Tibial artery (tissue), 4 donors: ENCODE data around the gene COL15A1.

ENCODE experiments used
- DNase-seq, 2 donors: peaks; one replicate each; pipeline ENCODE4 v3.0.0-alpha.2; 2019
- H3K27ac ChIP-seq, 2 donors: fragments of 200-600 bp; sonication (generic) in 1 of 2; 1 replicate in 1 of 2; 2 replicates in 1 of 2; pipeline ENCODE4 v1.5.1; 2018 to 2019; ENCODE audit warnings: mild to moderate bottlenecking in 1 of 2
- H3K27me3 ChIP-seq, 2 donors: fragments of 200-600 bp; sonication (generic) in 1 of 2; one replicate each; pipeline versions ENCODE4 v1.5.1 to v1.6.0; 2016 to 2019
- H3K36me3 ChIP-seq, 3 donors: fragments of 200-600 bp; sonication (generic) in 2 of 3; one replicate each; pipeline ENCODE4 v1.5.1; 2016 to 2019; ENCODE audit warnings: mild to moderate bottlenecking in 2 of 3
- H3K4me1 ChIP-seq, 4 donors: fragments of 200-600 bp; sonication (generic) in 2 of 4; 1 replicate in 3 of 4; 2 replicates in 1 of 4; pipeline ENCODE4 v1.5.1; 2016 to 2019
- H3K4me3 ChIP-seq, 2 donors: fragments of 200-600 bp; sonication (generic) in 1 of 2; 1 replicate in 1 of 2; 2 replicates in 1 of 2; pipeline ENCODE4 v1.5.1; 2018 to 2019; ENCODE audit warnings: mild to moderate bottlenecking in 2 of 2
- H3K9me3 ChIP-seq, 3 donors: fragments of 200-600 bp; sonication (generic) in 1 of 3; one replicate each; pipeline ENCODE4 v1.5.1; 2016 to 2019
- intact Hi-C: fragments of 100-400 bp; cut with DNase I; formaldehyde crosslinking; loops from one replicate; pipeline ENCODE4 v1.15.0; 2023; ENCODE audit warnings: low total_unique reads
- TF ChIP-seq, protein P1 (sequence below), 2 experiments: fragments of 200-600 bp in 1 of 2; fragments of 450-650 bp in 1 of 2; IDR thresholded peaks; one replicate each; pipeline ENCODE4 v1.5.1; 2017 to 2019; ENCODE audit warnings: antibody characterized with exemption in 2 of 2, mild to moderate bottlenecking in 1 of 2, moderate library complexity in 1 of 2

Gene COL15A1

DNA sequence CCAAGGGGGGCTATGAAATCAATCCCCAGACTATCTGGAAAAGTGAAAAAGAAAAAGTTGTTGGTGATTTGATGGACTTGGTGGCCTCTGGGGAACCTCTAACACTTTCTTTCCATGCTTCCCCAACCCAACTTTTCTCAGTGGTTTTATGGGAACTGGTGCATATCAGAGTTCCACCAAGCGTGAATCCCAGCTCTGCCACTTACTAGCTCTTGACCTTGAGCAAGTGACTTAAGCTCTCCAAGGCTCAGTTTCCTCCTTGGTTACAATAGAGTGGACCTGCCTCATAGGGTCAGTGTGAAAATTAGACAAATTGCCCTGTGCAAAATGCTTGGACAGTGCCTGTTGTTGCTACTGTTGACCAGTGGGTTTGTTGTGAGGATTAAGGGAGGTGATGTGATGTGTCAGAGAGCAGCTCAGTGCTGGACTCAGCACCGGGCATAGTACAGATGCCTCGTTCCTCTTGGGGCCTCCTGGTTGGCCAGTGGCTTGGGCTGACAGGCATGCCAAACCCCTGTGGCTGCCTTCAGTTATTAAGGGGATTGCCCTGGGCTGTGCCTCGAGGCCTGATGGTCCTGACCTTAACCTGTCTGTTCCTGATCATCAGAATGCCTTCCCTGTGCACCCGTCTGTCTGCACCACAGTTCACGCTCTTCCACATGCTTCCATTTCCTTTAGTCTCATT, 49.3 kb downstream of the COL15A1 start:
- no peaks in the 10 kb centered on the region for H3K27me3 ChIP-seq
- intact Hi-C loops: no loop called here
- H3K4me3 ChIP-seq: no peak overlapping the region
- H3K4me1 ChIP-seq: peaks cover 0 to 83% (median 70%) of the 10 kb centered on the region in 4 donors
- H3K9me3 ChIP-seq: no peaks in the 10 kb centered on the region
- no peak for DNase-seq
- peak overlapping the region; percentile 83 to 85 for H3K27ac ChIP-seq
- no peaks in the 10 kb centered on the region for H3K36me3 ChIP-seq
- TF ChIP-seq, protein P1, sequence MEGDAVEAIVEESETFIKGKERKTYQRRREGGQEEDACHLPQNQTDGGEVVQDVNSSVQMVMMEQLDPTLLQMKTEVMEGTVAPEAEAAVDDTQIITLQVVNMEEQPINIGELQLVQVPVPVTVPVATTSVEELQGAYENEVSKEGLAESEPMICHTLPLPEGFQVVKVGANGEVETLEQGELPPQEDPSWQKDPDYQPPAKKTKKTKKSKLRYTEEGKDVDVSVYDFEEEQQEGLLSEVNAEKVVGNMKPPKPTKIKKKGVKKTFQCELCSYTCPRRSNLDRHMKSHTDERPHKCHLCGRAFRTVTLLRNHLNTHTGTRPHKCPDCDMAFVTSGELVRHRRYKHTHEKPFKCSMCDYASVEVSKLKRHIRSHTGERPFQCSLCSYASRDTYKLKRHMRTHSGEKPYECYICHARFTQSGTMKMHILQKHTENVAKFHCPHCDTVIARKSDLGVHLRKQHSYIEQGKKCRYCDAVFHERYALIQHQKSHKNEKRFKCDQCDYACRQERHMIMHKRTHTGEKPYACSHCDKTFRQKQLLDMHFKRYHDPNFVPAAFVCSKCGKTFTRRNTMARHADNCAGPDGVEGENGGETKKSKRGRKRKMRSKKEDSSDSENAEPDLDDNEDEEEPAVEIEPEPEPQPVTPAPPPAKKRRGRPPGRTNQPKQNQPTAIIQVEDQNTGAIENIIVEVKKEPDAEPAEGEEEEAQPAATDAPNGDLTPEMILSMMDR (IDR thresholded peaks at IDR 0.05): no peak

DNA sequence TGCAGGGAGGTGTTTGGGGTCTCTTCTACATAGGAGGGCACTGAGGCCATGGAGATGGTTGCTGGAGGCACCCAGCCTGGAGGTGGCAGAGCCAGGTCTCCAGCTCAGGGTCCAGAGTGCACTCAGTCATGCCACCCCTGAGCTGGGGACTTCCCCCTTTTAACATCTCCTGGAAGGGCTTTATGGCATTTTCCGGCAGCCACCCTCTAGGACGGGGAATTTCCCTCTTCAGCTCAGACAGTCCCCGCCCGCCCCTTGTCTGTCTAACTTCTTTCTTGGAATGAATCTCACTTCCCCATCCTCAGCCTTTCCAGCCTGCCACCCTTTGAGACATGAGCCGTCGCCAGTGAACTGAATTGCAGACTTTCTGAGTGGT, 49.9 kb downstream of the COL15A1 start:
- peak; percentile 77 to 80 for DNase-seq
- Histone ChIP-seq H3K27ac (peak overlapping the region; percentile 83 to 85), H3K4me1 (peaks cover 0 to 83% (median 70%) of the 10 kb centered on the region in 4 donors), H3K4me3 (no peak overlapping the region), H3K27me3 (no peaks in the 10 kb centered on the region), H3K9me3 (no peaks in the 10 kb centered on the region), H3K36me3 (no peaks in the 10 kb centered on the region)
- TF ChIP-seq, protein P1 (IDR thresholded peaks at IDR 0.05): no peak
- intact Hi-C loops: no loop called here

DNA sequence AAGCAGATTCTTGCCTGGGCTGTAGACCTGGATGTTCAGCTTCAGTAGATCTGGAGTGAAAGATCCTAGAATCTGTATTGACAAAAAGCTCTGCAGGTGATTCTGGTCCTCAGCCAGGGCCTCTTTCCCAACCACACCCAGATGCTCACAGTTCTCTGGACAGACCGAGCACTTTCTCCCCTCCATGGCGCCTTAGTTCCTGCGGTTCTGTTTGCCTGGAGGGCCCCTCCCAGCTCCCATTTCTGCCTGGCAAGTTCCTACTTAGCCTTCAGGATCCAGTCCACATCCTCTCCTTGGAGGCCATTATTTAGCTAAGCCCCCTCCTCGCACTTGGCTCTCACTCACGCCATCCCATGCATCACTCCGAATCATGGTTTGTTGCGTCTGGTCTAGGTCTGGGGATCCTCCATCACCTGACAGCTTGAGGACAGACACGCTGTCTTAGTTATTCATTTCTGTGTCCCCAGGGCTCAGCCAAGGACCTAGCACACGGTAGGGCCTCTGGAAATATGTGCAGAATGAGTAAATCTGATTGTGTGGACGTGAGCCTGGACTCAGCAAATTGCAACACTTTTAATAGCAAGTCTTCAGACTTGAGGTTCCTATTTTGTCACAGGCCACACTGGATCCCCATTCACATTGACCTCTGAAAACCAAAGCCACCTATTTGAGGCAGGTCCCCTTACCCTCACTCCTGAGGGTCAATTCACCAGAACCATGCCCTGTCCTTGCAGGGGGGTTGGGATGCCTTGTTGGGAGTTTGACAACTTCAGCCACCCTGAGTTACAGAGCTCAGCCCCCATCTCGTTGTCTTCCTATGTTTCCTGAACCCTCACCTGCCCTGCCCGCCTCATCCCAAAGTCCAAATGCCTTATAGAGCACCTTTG, 50.7 kb downstream of the COL15A1 start:
- Histone ChIP-seq H3K4me1 (peaks cover 0 to 83% (median 71%) of the 10 kb centered on the region in 4 donors), H3K36me3 (no peaks in the 10 kb centered on the region), H3K4me3 (no peak overlapping the region), H3K9me3 (no peaks in the 10 kb centered on the region), H3K27me3 (no peaks in the 10 kb centered on the region), H3K27ac (peak overlapping the region; percentile 83 to 85)
- TF ChIP-seq, protein P1 (IDR thresholded peaks at IDR 0.05): no peak
- DNase-seq: no peak
- intact Hi-C loops: loop anchor here (5.0 kb wide), 1 partner anchor 132 kb away; no protein-coding TSS in a partner anchor

DNA sequence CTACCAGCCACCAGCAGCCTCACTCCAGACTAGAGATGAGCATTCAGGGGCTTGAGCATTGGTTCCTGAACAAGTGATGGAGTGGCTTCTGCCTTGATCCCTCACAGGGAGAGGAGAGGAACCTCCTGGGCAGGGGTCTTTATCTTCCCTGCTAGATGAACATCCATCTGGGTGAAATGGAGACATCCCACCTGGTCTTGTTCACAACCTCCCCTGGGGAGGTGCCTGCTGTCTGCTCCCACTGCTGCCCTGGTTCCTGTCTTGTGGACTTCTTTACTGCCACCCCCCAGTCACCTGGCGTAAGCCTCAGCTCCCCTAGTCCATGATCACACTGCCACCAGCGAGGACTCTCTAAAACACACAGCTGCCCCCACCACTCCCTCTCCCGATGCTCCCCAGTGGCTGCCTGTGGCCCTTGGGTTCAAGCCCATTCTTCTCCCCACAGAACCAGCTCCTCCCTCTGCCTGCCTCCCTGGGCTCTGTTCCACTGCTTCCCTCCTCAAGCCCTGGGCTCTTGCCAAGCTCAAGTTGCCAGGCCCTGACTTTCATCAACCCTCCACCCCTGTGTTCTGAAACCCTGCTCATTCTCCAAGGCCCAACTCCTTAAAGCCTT, 51.5 kb downstream of the COL15A1 start:
- DNase-seq: peak; percentile 72 to 94
- Histone ChIP-seq H3K27ac (peak overlapping the region; percentile 83 to 85), H3K27me3 (no peaks in the 10 kb centered on the region), H3K9me3 (no peaks in the 10 kb centered on the region), H3K36me3 (no peaks in the 10 kb centered on the region), H3K4me3 (no peak overlapping the region), H3K4me1 (peaks cover 0 to 84% (median 67%) of the 10 kb centered on the region in 4 donors)
- TF ChIP-seq, protein P1 (IDR thresholded peaks at IDR 0.05): no peak
- intact Hi-C loops: loop anchor here (5.0 kb wide), 1 partner anchor 133 kb away; no protein-coding TSS in a partner anchor

DNA sequence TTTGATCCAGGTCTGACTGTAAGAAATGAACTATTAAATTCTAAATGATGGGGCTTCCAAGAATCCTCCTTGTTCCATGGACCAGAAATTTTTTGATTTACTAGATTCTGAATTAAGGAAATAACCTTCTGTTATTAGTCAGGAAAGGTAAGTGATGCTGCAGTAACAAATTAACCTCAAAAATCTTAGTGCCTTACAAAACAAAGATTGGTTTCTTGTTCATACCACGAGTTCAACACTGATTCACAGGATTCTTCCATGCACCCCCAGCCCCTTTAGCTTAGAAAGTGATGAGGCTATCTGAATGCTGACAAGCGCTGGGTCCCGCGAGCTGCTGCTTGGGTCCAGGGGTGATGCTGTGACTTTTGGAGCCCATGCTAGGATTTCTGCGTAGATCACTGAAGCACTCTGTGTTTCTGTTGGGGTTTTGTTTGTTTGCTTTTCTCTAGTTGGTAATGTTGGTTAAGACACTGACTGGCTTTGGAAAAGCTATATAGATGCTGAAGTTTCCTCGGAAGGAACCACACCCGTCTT, 52.3 kb downstream of the COL15A1 start:
- Histone ChIP-seq H3K27me3 (no peaks in the 10 kb centered on the region), H3K4me3 (no peak overlapping the region), H3K36me3 (peaks cover 0 to 5% (median 0%) of the 10 kb centered on the region in 3 donors), H3K27ac (peak overlapping the region; percentile 83 to 85), H3K4me1 (peaks cover 0 to 75% (median 60%) of the 10 kb centered on the region in 4 donors), H3K9me3 (no peaks in the 10 kb centered on the region)
- DNase-seq: no peak
- TF ChIP-seq, protein P1 (IDR thresholded peaks at IDR 0.05): no peak
- intact Hi-C loops: loop anchor here (5.0 kb wide), 1 partner anchor 134 kb away; no protein-coding TSS in a partner anchor
